ENCODE data around the gene SLC38A10.

DNA sequence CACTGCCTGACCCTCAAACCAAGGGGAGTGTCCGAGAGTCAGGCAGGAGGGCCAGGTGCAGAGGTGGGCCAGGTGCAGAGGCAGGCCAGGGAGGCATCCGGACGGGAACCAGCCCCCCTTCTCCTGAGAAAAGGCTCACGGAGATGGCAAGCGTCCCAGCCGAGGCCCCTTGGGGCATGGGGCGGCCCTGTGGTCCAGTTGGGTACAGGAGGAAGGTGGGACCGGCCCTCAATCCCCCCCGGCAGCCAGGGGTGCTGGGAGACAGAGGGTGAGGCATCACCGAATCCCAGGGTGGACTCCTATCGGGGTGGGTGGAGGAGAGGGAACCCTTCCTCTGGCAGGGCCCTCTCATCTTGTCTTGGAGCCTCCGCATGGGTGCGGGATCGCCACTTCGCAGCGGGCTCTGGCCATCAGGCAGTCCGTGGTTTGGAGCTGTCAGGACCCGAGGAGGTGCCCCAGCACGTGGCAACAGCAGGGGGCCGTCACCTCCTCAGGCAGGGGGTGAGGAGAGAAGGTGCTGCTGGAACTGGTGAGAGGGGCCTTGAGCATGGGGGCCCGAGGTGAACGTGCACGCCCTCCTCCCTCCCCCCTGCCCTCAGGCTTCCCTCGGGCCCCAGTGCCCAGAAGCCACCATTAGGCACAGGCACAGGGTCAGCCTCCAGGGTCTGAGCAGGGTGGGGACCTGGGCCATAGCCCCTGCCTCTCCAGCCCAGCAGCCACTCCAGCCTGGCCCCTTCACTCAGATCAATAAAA is 38.7 kb upstream of the SLC38A10 start:
- TF ChIP-seq, protein P1, sequence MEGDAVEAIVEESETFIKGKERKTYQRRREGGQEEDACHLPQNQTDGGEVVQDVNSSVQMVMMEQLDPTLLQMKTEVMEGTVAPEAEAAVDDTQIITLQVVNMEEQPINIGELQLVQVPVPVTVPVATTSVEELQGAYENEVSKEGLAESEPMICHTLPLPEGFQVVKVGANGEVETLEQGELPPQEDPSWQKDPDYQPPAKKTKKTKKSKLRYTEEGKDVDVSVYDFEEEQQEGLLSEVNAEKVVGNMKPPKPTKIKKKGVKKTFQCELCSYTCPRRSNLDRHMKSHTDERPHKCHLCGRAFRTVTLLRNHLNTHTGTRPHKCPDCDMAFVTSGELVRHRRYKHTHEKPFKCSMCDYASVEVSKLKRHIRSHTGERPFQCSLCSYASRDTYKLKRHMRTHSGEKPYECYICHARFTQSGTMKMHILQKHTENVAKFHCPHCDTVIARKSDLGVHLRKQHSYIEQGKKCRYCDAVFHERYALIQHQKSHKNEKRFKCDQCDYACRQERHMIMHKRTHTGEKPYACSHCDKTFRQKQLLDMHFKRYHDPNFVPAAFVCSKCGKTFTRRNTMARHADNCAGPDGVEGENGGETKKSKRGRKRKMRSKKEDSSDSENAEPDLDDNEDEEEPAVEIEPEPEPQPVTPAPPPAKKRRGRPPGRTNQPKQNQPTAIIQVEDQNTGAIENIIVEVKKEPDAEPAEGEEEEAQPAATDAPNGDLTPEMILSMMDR (IDR thresholded peaks at IDR 0.05 in 4 of 5, conservative IDR thresholded peaks at IDR 0.05 in 1 of 5): no peak
- no peak for TF ChIP-seq POLR2A (IDR thresholded peaks at IDR 0.05)
